22Rv1 (cell line): ENCODE measurements around the gene GSTK1.

Experiments
- CTCF ChIP-seq: fragments of 450-650 bp; IDR thresholded peaks from 2 replicates; pipeline ENCODE4 v1.5.1; 2017; ENCODE audit warnings: mild to moderate bottlenecking
- ZFX ChIP-seq: fragments of 450-650 bp; IDR thresholded peaks from 2 replicates; pipeline ENCODE4 v1.6.1; 2017; ENCODE audit warnings: antibody characterized with exemption, borderline replicate concordance

- TF ChIP-seq CTCF, result no peak
- TF ChIP-seq ZFX, result no peak
These were observed 18.3 kb downstream of the GSTK1 start for GRCh38 chr7:143281529-143281928.
